SU-DHL-6 (cell line): ENCODE results near the gene CPA3.

Experiments
- H2AFZ ChIP-seq: fragments of 200-600 bp; sonication (generic); 2 replicates; pipeline ENCODE4 v1.6.1; 2014; ENCODE audit warnings: low read depth, mild to moderate bottlenecking, moderate library complexity, mixed read lengths, antibody characterized with exemption, low read length; ENCODE audit not compliant: severe bottlenecking
- H3F3A ChIP-seq: fragments of 200-600 bp; shearing (Covaris generic); 2 replicates; pipeline ENCODE4 v1.6.0; 2016; ENCODE audit warnings: antibody characterized with exemption, mild to moderate bottlenecking; ENCODE audit not compliant: insufficient read depth
- H3K27ac ChIP-seq: fragments of 200-600 bp; sonication (generic); 2 replicates; pipeline ENCODE4 v1.5.1; 2016; ENCODE audit warnings: low read depth, mild to moderate bottlenecking, low read length, moderate library complexity, mixed read lengths
- H3K27me3 ChIP-seq: fragments of 200-600 bp; sonication (generic), shearing (Covaris generic); 2 replicates; pipeline ENCODE4 v1.6.0; 2014; ENCODE audit warnings: mild to moderate bottlenecking, low read length
- H3K36me3 ChIP-seq: fragments of 200-600 bp; sonication (generic); 2 replicates; pipeline ENCODE4 v1.6.1; 2014; ENCODE audit warnings: mild to moderate bottlenecking, low read length, mixed read lengths
- H3K4me2 ChIP-seq: fragments of 300-600, 200-600 bp; shearing (Covaris generic), sonication (generic); 2 replicates; pipeline ENCODE4 v1.6.0; 2014; ENCODE audit warnings: low read length, low read depth, mild to moderate bottlenecking; ENCODE audit not compliant: poor library complexity, severe bottlenecking
- H3K4me3 ChIP-seq: fragments of 200-600 bp; sonication (generic); 2 replicates; pipeline ENCODE4 v1.5.1; 2014; ENCODE audit warnings: antibody characterized with exemption, low read length, mild to moderate bottlenecking, mixed read lengths; ENCODE audit not compliant: insufficient read depth, poor library complexity, severe bottlenecking
- H3K79me2 ChIP-seq: fragments of 200-600 bp; sonication (generic); 2 replicates; pipeline ENCODE4 v1.6.1; 2014; ENCODE audit warnings: mild to moderate bottlenecking, low read length, moderate library complexity; ENCODE audit not compliant: insufficient read depth
- H3K9ac ChIP-seq: fragments of 200-600 bp; sonication (generic); 2 replicates; pipeline ENCODE4 v1.7.0; 2014; ENCODE audit warnings: mild to moderate bottlenecking, low read length
- H3K9me2 ChIP-seq: fragments of 200-600 bp; sonication (generic); replicated peaks from 2 replicates; pipeline ENCODE4 v1.6.1; 2014; ENCODE audit warnings: low read length; ENCODE audit not compliant: insufficient read depth
- H3K9me3 ChIP-seq: fragments of 200-600 bp; sonication (generic); 2 replicates; pipeline ENCODE4 v1.6.1; 2014; ENCODE audit warnings: low read length, mixed read lengths; ENCODE audit not compliant: insufficient read depth
- H4K20me1 ChIP-seq: fragments of 200-600 bp; sonication (generic); 2 replicates; pipeline ENCODE4 v1.6.1; 2014; ENCODE audit warnings: low read depth, mild to moderate bottlenecking, antibody characterized with exemption, low read length, moderate library complexity, mixed read lengths
- EZH2phosphoT487 ChIP-seq: fragments of 200-600 bp; sonication (generic), shearing (Covaris generic); conservative IDR thresholded peaks from 2 replicates; pipeline ENCODE4 v1.6.1; 2018; ENCODE audit warnings: mild to moderate bottlenecking, antibody characterized with exemption, low read length, moderate library complexity, mixed read lengths
- TF ChIP-seq, protein P1 (sequence below): fragments of 200-600 bp; sonication (generic); IDR thresholded peaks from one replicate; pipeline ENCODE4 v1.5.1; 2017; ENCODE audit warnings: antibody characterized with exemption, mild to moderate bottlenecking, low read length, moderate library complexity; ENCODE audit not compliant: insufficient read depth, poor library complexity, severe bottlenecking

CPA3 gene

GRCh38 chr3:148937467-148938255 is 72.6 kb downstream of the CPA3 start:
- Histone ChIP-seq H3K79me2 (no peaks in the 10 kb centered on the region), H4K20me1 (no peaks in the 10 kb centered on the region), H3K27ac (no peak overlapping the region), H3K4me2 (no peak overlapping the region), H3K4me3 (no peak overlapping the region), H2AFZ (no peak overlapping the region), H3K9ac (no peak overlapping the region), H3K36me3 (no peaks in the 10 kb centered on the region), H3K27me3 (no peaks in the 10 kb centered on the region), H3F3A (no peaks in the 10 kb centered on the region), H3K9me3 (no peaks in the 10 kb centered on the region), H3K9me2 (no peaks in the 10 kb centered on the region)
- no peak for TF ChIP-seq EZH2phosphoT487
- TF ChIP-seq, protein P1, sequence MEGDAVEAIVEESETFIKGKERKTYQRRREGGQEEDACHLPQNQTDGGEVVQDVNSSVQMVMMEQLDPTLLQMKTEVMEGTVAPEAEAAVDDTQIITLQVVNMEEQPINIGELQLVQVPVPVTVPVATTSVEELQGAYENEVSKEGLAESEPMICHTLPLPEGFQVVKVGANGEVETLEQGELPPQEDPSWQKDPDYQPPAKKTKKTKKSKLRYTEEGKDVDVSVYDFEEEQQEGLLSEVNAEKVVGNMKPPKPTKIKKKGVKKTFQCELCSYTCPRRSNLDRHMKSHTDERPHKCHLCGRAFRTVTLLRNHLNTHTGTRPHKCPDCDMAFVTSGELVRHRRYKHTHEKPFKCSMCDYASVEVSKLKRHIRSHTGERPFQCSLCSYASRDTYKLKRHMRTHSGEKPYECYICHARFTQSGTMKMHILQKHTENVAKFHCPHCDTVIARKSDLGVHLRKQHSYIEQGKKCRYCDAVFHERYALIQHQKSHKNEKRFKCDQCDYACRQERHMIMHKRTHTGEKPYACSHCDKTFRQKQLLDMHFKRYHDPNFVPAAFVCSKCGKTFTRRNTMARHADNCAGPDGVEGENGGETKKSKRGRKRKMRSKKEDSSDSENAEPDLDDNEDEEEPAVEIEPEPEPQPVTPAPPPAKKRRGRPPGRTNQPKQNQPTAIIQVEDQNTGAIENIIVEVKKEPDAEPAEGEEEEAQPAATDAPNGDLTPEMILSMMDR: no peak

DNA sequence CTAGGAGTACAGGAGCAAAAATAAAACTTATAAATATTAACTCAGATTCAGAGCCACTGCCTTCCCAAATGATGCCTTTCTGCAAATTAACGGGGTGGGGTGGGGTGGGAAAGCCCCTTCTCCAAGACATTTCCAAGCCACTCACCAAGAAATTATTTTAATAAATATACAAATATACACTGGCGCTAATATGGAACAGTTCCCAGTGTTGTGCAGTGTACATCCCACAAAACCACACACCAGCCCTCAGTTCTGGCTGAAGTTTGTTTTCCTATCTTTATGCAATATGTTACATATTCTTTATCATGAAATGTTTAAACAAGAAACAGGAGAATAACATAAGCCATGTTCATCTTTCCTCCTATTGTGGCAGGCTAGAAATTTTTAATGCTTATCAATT is 73.2 kb downstream of the CPA3 start:
- H3K9me3 ChIP-seq: no peaks in the 10 kb centered on the region
- H3K79me2 ChIP-seq: no peaks in the 10 kb centered on the region
- H4K20me1 ChIP-seq: no peaks in the 10 kb centered on the region
- H3K9me2 ChIP-seq: no peaks in the 10 kb centered on the region
- no peak overlapping the region for H2AFZ ChIP-seq
- no peak overlapping the region for H3K4me3 ChIP-seq
- no peaks in the 10 kb centered on the region for H3K36me3 ChIP-seq
- H3K4me2 ChIP-seq: no peak overlapping the region
- no peak overlapping the region for H3K9ac ChIP-seq
- no peaks in the 10 kb centered on the region for H3F3A ChIP-seq
- H3K27me3 ChIP-seq: no peaks in the 10 kb centered on the region
- H3K27ac ChIP-seq: no peak overlapping the region
- TF ChIP-seq, protein P1: no peak
- no peak for TF ChIP-seq EZH2phosphoT487

GRCh38 chr3:148938936-148939335 is 73.8 kb downstream of the CPA3 start:
- no peaks in the 10 kb centered on the region for H3K79me2 ChIP-seq
- no peak overlapping the region for H3K27ac ChIP-seq
- no peak overlapping the region for H2AFZ ChIP-seq
- no peaks in the 10 kb centered on the region for H3K9me2 ChIP-seq
- no peak overlapping the region for H3K4me3 ChIP-seq
- H4K20me1 ChIP-seq: no peaks in the 10 kb centered on the region
- no peak overlapping the region for H3K4me2 ChIP-seq
- no peaks in the 10 kb centered on the region for H3K36me3 ChIP-seq
- H3K9me3 ChIP-seq: no peaks in the 10 kb centered on the region
- TF ChIP-seq, protein P1: no peak
- TF ChIP-seq EZH2phosphoT487: no peak
- no peak overlapping the region for H3K9ac ChIP-seq
- no peaks in the 10 kb centered on the region for H3F3A ChIP-seq
- H3K27me3 ChIP-seq: no peaks in the 10 kb centered on the region
